ENCODE measurements around the gene TBX10.

DNA sequence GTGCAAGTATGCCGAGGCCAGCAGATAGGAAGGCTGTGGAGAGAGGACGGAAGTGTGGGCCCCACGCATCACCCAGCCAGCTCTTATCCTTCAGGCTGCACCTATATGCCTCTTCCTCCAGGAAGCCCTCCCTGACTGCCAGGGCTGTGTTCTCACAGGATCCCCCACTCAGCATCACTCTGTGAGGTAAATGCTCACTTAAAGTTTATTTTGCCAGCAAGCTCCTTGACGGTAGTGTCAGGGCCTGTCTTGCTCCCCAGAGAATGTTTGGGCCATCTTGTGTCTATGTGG is 4.4 kb downstream of the TBX10 start:
- TF ChIP-seq CTCF (IDR thresholded peaks at IDR 0.05; ENCODE audit: insufficient read depth, low read length, poor library complexity, severe bottlenecking) (no peak), EZH2phosphoT487 (conservative IDR thresholded peaks at IDR 0.05; ENCODE audit: low read length) (no peak)
